Medulla oblongata (tissue), 1 donor: Measurements from ENCODE around the gene WDR4.
"Not testable (repeated sequence)": the region's sequence is repeated elsewhere in the genome, so short reads cannot be mapped to it uniquely, and the experiment has no call there.

Experiments
- DNase-seq: peaks from one replicate; pipeline ENCODE4 v3.0.0-alpha.2; 2015; ENCODE audit errors: extremely low spot score

WDR4 gene

GRCh38 chr21:42815217-42815616, 64.1 kb downstream of the WDR4 start:
- no peak for DNase-seq

- DNase-seq, result not testable (repeated sequence)
These were observed 66.7 kb downstream of the WDR4 start for GRCh38 chr21:42812528-42813241.

- DNase-seq, result no peak
These were observed 67.4 kb downstream of the WDR4 start for GRCh38 chr21:42811960-42812359.

- DNase-seq, result no peak
These were observed 69.5 kb downstream of the WDR4 start for GRCh38 chr21:42809577-42810475.

- DNase-seq, result no peak
These were observed 70.2 kb downstream of the WDR4 start for GRCh38 chr21:42809171-42809570.

GRCh38 chr21:42807938-42808613, 71.3 kb downstream of the WDR4 start:
- DNase-seq, result no peak

GRCh38 chr21:42807293-42807895, 71.9 kb downstream of the WDR4 start:
- DNase-seq, result not testable (repeated sequence)

- DNase-seq, result peak; percentile 14
These were observed 72.7 kb downstream of the WDR4 start for GRCh38 chr21:42806509-42807140.

GRCh38 chr21:42801616-42802015, 77.7 kb downstream of the WDR4 start:
- not testable (repeated sequence) for DNase-seq

GRCh38 chr21:42799948-42800347, 79.4 kb downstream of the WDR4 start:
- no peak for DNase-seq

GRCh38 chr21:42799516-42799915, 79.8 kb downstream of the WDR4 start:
- DNase-seq, result no peak
